GM12892 (cell line): Measurements from ENCODE around the gene LY6G5B.

Experiments
- DNase-seq: peaks from one replicate; pipeline ENCODE4 v3.0.0; 2011; ENCODE audit not compliant: insufficient read length
- FAIRE-seq: peaks from 2 replicates; lab custom pipeline; 2011; peaks lifted over from hg19 to GRCh38; lab: Jason Lieb, UNC
- POLR2A ChIP-seq: IDR thresholded peaks from 2 replicates; pipeline ENCODE4 v1.6.1; 2011; ENCODE audit warnings: low read depth, low read length, control low read depth
- POLR2AphosphoS5 ChIP-seq: IDR thresholded peaks from 2 replicates; pipeline ENCODE4 v1.6.1; 2011; ENCODE audit warnings: low read depth, low read length, control low read depth
- TAF1 ChIP-seq: IDR thresholded peaks from 2 replicates; pipeline ENCODE4 v1.6.1; 2011; ENCODE audit warnings: low read depth, mild to moderate bottlenecking, control low read depth, low read length, borderline replicate concordance

LY6G5B gene

GRCh38 chr6:31715022-31715958 lies 45.5 kb downstream of the LY6G5B start, which contains the start of gene LY6G6D:
LY6G6D (plus strand) TSS chr6:31715348; CDS start chr6:31715356, 8 bp downstream.
- DNase-seq: no peak
- FAIRE-seq: no peak
- no peak for TF ChIP-seq POLR2A
- TF ChIP-seq TAF1: no peak
- no peak for TF ChIP-seq POLR2AphosphoS5

GRCh38 chr6:31717499-31718222 lies 47.9 kb downstream of the LY6G5B start:
- FAIRE-seq (no peak), DNase-seq (no peak)
- TF ChIP-seq TAF1 (no peak), POLR2AphosphoS5 (no peak), POLR2A (no peak)

- no peak for DNase-seq
- no peak for FAIRE-seq
- TF ChIP-seq POLR2A: no peak
These were observed 48.5 kb downstream of the LY6G5B start for GRCh38 chr6:31718265-31718664.

GRCh38 chr6:31719001-31719400 lies 49.2 kb downstream of the LY6G5B start:
- FAIRE-seq (no peak), DNase-seq (no peak)
- TF ChIP-seq TAF1 (no peak), POLR2A (no peak), POLR2AphosphoS5 (no peak)

- DNase-seq: no peak
- no peak for TF ChIP-seq POLR2AphosphoS5
- FAIRE-seq: no peak
These were observed 50.5 kb downstream of the LY6G5B start for GRCh38 chr6:31720196-31720770.

GRCh38 chr6:31721351-31722020 lies 51.7 kb downstream of the LY6G5B start, which contains the start of gene LY6G6C:
LY6G6C (minus strand) TSS chr6:31721746; CDS start chr6:31721679, 67 bp downstream.
- DNase-seq (no peak), FAIRE-seq (no peak)
- TF ChIP-seq POLR2A (no peak), TAF1 (no peak), POLR2AphosphoS5 (no peak)

- FAIRE-seq (no peak), DNase-seq (no peak)
- no peak for TF ChIP-seq TAF1
- TF ChIP-seq POLR2A: no peak
- no peak for TF ChIP-seq POLR2AphosphoS5
These were observed 52.4 kb downstream of the LY6G5B start for GRCh38 chr6:31722173-31722572.
